Chondrocyte (in vitro differentiated cells): ENCODE measurements around the gene SLC7A1. TPM values are rescaled to one million over a fixed set of nuclear protein-coding genes. Genes with fewer than 3 reads are reported as not detected.

Experiments
- DNase-seq: peaks from one replicate; pipeline ENCODE4 v3.0.0; 2021; ENCODE audit warnings: mixed read lengths, low spot score
- H3K27ac Mint-ChIP-seq: one replicate; pipeline ENCODE4 v1.8.0; 2021; ENCODE audit warnings: mild to moderate bottlenecking, moderate library complexity, mixed read lengths; ENCODE audit not compliant: unreplicated experiment
- H3K27me3 Mint-ChIP-seq: 2 replicates; pipeline ENCODE4 v1.8.0; 2021; ENCODE audit warnings: low read depth, mixed read lengths
- H3K36me3 Mint-ChIP-seq: 2 replicates; pipeline ENCODE4 v1.8.0; 2021; ENCODE audit warnings: low read depth, mixed read lengths
- H3K4me1 Mint-ChIP-seq: 2 replicates; pipeline ENCODE4 v1.8.0; 2021; ENCODE audit warnings: low read depth, mild to moderate bottlenecking, mixed read lengths
- H3K4me3 Mint-ChIP-seq: one replicate; pipeline ENCODE4 v1.8.0; 2021; ENCODE audit warnings: mild to moderate bottlenecking, moderate library complexity, mixed read lengths; ENCODE audit not compliant: unreplicated experiment
- H3K9me3 Mint-ChIP-seq: 2 replicates; pipeline ENCODE4 v1.8.0; 2021; ENCODE audit warnings: low read depth, mixed read lengths
- total RNA-seq: library from RNA; stranded (reverse); gene quantifications from 3 replicates; pipeline ENCODE4 v1.2.1, GENCODE V29; 2021
- TF ChIP-seq, protein P1 (sequence below): fragments of 200-600 bp; sonication (generic); IDR thresholded peaks from 2 replicates; pipeline ENCODE4 v1.5.0; 2021; ENCODE audit warnings: antibody characterized with exemption, mild to moderate bottlenecking, moderate library complexity

SLC7A1 gene
- total RNA-seq, 1 donor from 2014 or later = 111 TPM

GRCh38 chr13:29542381-29542780 is 53.1 kb downstream of the SLC7A1 start:
- Mint-ChIP-seq H3K4me1 (peaks cover 34% of the 10 kb centered on the region), H3K27ac (no peak overlapping the region), H3K36me3 (peaks cover 15% of the 10 kb centered on the region), H3K9me3 (no peaks in the 10 kb centered on the region), H3K4me3 (no peak overlapping the region), H3K27me3 (no peaks in the 10 kb centered on the region)
- DNase-seq = no peak
- TF ChIP-seq, protein P1, sequence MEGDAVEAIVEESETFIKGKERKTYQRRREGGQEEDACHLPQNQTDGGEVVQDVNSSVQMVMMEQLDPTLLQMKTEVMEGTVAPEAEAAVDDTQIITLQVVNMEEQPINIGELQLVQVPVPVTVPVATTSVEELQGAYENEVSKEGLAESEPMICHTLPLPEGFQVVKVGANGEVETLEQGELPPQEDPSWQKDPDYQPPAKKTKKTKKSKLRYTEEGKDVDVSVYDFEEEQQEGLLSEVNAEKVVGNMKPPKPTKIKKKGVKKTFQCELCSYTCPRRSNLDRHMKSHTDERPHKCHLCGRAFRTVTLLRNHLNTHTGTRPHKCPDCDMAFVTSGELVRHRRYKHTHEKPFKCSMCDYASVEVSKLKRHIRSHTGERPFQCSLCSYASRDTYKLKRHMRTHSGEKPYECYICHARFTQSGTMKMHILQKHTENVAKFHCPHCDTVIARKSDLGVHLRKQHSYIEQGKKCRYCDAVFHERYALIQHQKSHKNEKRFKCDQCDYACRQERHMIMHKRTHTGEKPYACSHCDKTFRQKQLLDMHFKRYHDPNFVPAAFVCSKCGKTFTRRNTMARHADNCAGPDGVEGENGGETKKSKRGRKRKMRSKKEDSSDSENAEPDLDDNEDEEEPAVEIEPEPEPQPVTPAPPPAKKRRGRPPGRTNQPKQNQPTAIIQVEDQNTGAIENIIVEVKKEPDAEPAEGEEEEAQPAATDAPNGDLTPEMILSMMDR = no peak

- no peaks in the 10 kb centered on the region for H3K9me3 Mint-ChIP-seq
- H3K4me3 Mint-ChIP-seq = no peak overlapping the region
- no peak for DNase-seq
- no peaks in the 10 kb centered on the region for H3K27me3 Mint-ChIP-seq
- H3K36me3 Mint-ChIP-seq = peaks cover 16% of the 10 kb centered on the region
- peaks cover 28% of the 10 kb centered on the region for H3K4me1 Mint-ChIP-seq
- no peak overlapping the region for H3K27ac Mint-ChIP-seq
- TF ChIP-seq, protein P1 = no peak
These were observed 54.1 kb downstream of the SLC7A1 start for GRCh38 chr13:29541400-29541799.

- peaks cover 19% of the 10 kb centered on the region for H3K36me3 Mint-ChIP-seq
- no peaks in the 10 kb centered on the region for H3K27me3 Mint-ChIP-seq
- no peaks in the 10 kb centered on the region for H3K9me3 Mint-ChIP-seq
- no peak overlapping the region for H3K4me3 Mint-ChIP-seq
- DNase-seq = no peak
- H3K4me1 Mint-ChIP-seq = peaks cover 34% of the 10 kb centered on the region
- TF ChIP-seq, protein P1 = no peak
- no peak overlapping the region for H3K27ac Mint-ChIP-seq
These were observed 54.7 kb downstream of the SLC7A1 start for GRCh38 chr13:29540799-29541198.

DNA sequence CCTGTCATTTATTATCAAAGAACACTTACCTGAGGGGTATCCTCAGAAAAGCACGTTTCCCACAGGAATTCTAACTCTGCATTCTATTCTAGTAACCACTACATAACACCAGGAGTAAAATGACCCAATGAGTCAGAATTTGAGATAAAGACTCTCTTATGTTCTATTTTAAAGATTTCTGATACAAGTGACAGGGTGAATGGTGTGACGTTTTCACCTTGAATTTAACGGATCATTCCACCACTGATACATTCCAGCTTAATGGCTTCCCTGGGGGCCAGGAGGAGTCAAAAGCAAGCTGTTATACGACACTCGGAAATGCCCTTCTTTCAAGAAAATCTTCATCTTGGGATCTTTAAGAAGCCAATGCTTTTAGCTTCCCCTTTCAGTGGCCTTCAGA is 55.2 kb downstream of the SLC7A1 start:
- no peak for DNase-seq
- H3K9me3 Mint-ChIP-seq = no peaks in the 10 kb centered on the region
- TF ChIP-seq, protein P1 = no peak
- peaks cover 35% of the 10 kb centered on the region for H3K4me1 Mint-ChIP-seq
- no peaks in the 10 kb centered on the region for H3K27me3 Mint-ChIP-seq
- H3K36me3 Mint-ChIP-seq = peaks cover 18% of the 10 kb centered on the region
- H3K4me3 Mint-ChIP-seq = no peak overlapping the region
- H3K27ac Mint-ChIP-seq = no peak overlapping the region

DNA sequence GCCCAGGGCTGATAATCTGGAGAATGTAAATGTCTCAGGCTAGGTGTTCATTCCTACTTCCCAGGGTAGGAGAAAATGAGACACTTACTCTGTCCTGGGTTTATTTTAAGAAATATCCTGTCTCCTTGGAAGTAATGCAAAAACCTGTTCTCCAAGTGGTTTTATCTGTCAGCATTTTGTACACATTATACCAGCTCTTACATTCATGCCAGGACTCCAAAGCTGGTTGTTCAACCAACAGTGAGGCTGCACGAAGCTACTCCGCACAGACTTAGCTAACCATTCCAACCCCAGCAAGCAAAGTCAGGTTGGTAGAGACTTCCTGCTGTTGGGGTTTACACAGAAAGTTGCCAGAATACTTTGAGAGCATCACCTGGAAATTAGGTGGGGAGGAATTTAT is 55.6 kb downstream of the SLC7A1 start:
- Mint-ChIP-seq H3K36me3 (peaks cover 18% of the 10 kb centered on the region), H3K27ac (no peak overlapping the region), H3K9me3 (no peaks in the 10 kb centered on the region), H3K4me3 (no peak overlapping the region), H3K27me3 (no peaks in the 10 kb centered on the region), H3K4me1 (peaks cover 35% of the 10 kb centered on the region)
- TF ChIP-seq, protein P1 = no peak
- no peak for DNase-seq
